ENCODE results near the gene INSC. TPM values are rescaled to one million over a fixed set of nuclear protein-coding genes. Genes with fewer than 3 reads are reported as not detected.

Gene INSC
- total RNA-seq, 1 experiment from 2014 or later = not detected

DNA sequence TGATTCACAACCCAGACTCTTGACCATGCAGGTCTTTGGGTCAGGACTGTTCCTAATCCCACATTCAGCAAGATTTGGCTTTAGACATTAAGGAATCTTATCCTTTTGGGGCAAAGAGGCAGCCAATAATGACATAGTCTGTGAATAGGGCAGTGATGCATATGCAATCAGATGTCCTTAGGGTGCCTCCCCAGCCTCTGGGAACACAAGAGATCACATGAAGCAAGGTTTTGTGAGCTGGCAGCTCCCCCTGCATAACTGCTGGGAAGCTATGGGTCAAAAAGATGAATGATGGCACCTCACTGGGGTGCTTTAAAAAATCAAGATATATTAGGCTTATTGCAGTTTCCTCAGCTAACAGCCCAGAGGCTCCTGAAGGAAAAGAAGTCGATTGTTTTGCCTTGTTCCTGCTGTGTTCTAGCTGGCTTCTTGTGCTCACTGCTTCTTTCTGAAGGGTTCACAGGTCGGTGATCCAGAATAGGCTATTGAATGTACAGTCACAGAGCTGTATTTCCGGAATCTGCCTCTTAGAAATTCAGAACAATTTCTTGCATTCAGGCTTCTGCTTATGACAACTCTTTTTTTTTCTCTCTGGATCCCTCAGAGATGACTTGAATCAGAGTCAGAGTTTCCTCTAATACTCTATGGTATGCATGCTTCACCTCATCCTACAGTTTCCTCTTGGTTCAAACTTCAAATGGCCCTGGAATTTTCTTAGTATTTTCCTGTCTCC lies 31.7 kb downstream of the INSC start:
- POLR2A ChIA-PET (ENCODE audit: unreplicated experiment) = no interaction called here
- no peak overlapping the region for H3K4me2 ChIP-seq

DNA sequence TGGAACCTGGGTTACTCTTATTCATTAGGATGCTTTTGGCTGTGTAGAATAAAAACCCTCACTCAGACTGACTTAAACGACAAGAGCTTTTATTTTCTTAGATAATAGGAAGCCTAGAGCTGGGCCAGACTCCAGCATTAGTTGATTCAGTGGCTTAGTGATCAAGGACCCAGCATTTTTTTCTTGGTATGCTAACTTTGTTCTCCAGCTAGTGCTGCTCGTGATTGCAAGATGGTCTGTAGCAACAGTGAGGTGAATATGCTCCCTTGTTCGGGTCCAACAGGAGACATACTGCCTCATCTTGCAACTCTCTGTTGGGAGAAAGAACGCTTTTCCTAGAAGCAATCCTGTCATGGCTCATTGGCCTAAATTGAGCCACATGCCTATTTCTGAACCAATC lies 33.4 kb downstream of the INSC start:
- TF ChIP-seq, protein P1, sequence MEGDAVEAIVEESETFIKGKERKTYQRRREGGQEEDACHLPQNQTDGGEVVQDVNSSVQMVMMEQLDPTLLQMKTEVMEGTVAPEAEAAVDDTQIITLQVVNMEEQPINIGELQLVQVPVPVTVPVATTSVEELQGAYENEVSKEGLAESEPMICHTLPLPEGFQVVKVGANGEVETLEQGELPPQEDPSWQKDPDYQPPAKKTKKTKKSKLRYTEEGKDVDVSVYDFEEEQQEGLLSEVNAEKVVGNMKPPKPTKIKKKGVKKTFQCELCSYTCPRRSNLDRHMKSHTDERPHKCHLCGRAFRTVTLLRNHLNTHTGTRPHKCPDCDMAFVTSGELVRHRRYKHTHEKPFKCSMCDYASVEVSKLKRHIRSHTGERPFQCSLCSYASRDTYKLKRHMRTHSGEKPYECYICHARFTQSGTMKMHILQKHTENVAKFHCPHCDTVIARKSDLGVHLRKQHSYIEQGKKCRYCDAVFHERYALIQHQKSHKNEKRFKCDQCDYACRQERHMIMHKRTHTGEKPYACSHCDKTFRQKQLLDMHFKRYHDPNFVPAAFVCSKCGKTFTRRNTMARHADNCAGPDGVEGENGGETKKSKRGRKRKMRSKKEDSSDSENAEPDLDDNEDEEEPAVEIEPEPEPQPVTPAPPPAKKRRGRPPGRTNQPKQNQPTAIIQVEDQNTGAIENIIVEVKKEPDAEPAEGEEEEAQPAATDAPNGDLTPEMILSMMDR (conservative IDR thresholded peaks at IDR 0.05) = no peak
- TF ChIP-seq EZH2 (IDR thresholded peaks at IDR 0.05; ENCODE audit: low read depth) = no peak
- POLR2A ChIA-PET (ENCODE audit: unreplicated experiment) = no interaction called here
- Histone ChIP-seq H4K20me1 (ENCODE audit: insufficient read depth) (no peaks in the 10 kb centered on the region), H3K9me2 (ENCODE audit: insufficient read depth) (no peaks in the 10 kb centered on the region), H3K4me3 (no peak overlapping the region), H3K79me2 (ENCODE audit: low read depth) (no peaks in the 10 kb centered on the region), H2AFZ (no peak overlapping the region), H3F3A (ENCODE audit: insufficient read depth, low read depth) (no peaks in the 10 kb centered on the region), H3K36me3 (ENCODE audit: low read depth) (no peaks in the 10 kb centered on the region), H3K27ac (no peak overlapping the region), H3K4me2 (no peak overlapping the region), H3K27me3 (ENCODE audit: insufficient read depth, low read depth) (no peaks in the 10 kb centered on the region), H3K9me3 (ENCODE audit: insufficient read depth, low read depth) (no peaks in the 10 kb centered on the region), H3K4me1 (replicated peaks; ENCODE audit: insufficient read depth) (0 out of 2 replicates have a peak, but pooled peaks cover 9% of the 10 kb centered on the region)
- DNase-seq = no peak
- CTCF ChIA-PET = no interaction called here
- intact Hi-C loops (cut with micrococcal nuclease; ENCODE audit: unreplicated experiment) = no loop called here
- BruUV-seq (replicated peaks) = no TSS peak

More for the DNA sequence above, 31.7 kb downstream of the INSC start:
- Histone ChIP-seq H3K27me3 (ENCODE audit: insufficient read depth, low read depth) (no peaks in the 10 kb centered on the region), H3K4me1 (replicated peaks; ENCODE audit: insufficient read depth) (0 out of 2 replicates have a peak, but pooled peaks cover 9% of the 10 kb centered on the region), H3K9me3 (ENCODE audit: insufficient read depth, low read depth) (no peaks in the 10 kb centered on the region), H3K27ac (no peak overlapping the region), H3F3A (ENCODE audit: insufficient read depth, low read depth) (no peaks in the 10 kb centered on the region), H4K20me1 (ENCODE audit: insufficient read depth) (no peaks in the 10 kb centered on the region), H3K9me2 (ENCODE audit: insufficient read depth) (no peaks in the 10 kb centered on the region), H3K4me3 (no peak overlapping the region), H3K79me2 (ENCODE audit: low read depth) (no peaks in the 10 kb centered on the region), H2AFZ (no peak overlapping the region), H3K36me3 (ENCODE audit: low read depth) (no peaks in the 10 kb centered on the region)
- no peak for DNase-seq
- BruUV-seq (replicated peaks) = no TSS peak
- intact Hi-C loops (cut with micrococcal nuclease; ENCODE audit: unreplicated experiment) = no loop called here
- TF ChIP-seq, protein P1 (conservative IDR thresholded peaks at IDR 0.05) = no peak
- no peak for TF ChIP-seq EZH2 (IDR thresholded peaks at IDR 0.05; ENCODE audit: low read depth)
- CTCF ChIA-PET = no interaction called here

DNA sequence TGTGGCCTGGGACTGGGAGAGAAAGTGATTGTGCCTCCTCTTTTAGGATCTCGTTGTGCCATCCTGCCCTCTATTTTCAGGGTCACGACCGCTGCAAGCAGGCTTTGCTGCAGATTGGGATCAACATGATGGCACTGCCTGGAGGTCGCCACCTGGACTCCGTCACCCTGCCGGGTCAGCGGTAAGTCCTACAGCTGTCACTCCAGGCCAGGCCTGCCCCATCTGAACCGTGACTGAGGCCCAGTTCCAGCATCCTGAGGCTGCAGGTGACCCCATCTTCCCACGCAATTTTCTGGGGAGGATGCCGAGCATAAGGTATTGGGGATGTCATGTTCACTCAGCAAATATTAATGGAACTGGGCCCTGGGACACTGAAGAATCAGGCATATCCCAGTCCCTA lies 34.3 kb downstream of the INSC start:
- H3K36me3 ChIP-seq (ENCODE audit: low read depth) = no peaks in the 10 kb centered on the region
- no peak for TF ChIP-seq EZH2 (IDR thresholded peaks at IDR 0.05; ENCODE audit: low read depth)
- TF ChIP-seq, protein P1 (conservative IDR thresholded peaks at IDR 0.05) = no peak
- H3K79me2 ChIP-seq (ENCODE audit: low read depth) = no peaks in the 10 kb centered on the region
- no peaks in the 10 kb centered on the region for H4K20me1 ChIP-seq (ENCODE audit: insufficient read depth)
- no peak overlapping the region for H2AFZ ChIP-seq
- ChIA-PET POLR2A (ENCODE audit: unreplicated experiment) (no interaction called here), CTCF (no interaction called here)
- H3K27me3 ChIP-seq (ENCODE audit: insufficient read depth, low read depth) = no peaks in the 10 kb centered on the region
- no peaks in the 10 kb centered on the region for H3K9me3 ChIP-seq (ENCODE audit: insufficient read depth, low read depth)
- H3K4me1 ChIP-seq (replicated peaks; ENCODE audit: insufficient read depth) = 0 out of 2 replicates have a peak, but pooled peaks cover 9% of the 10 kb centered on the region
- BruUV-seq (replicated peaks) = no TSS peak
- no peaks in the 10 kb centered on the region for H3F3A ChIP-seq (ENCODE audit: insufficient read depth, low read depth)
- H3K4me2 ChIP-seq = no peak overlapping the region
- H3K4me3 ChIP-seq = no peak overlapping the region
- no peak overlapping the region for H3K27ac ChIP-seq
- intact Hi-C loops (cut with micrococcal nuclease; ENCODE audit: unreplicated experiment) = no loop called here
- no peaks in the 10 kb centered on the region for H3K9me2 ChIP-seq (ENCODE audit: insufficient read depth)
- DNase-seq = no peak
